Panc1 (cell line): ENCODE data around the gene SLX9. TPM values are rescaled to one million over a fixed set of nuclear protein-coding genes. Genes with fewer than 3 reads are reported as not detected.

Experiments used
- ATAC-seq: fragments of 200-7000 bp; cut with Tn5 transposase; 2 replicates; pipeline ENCODE4 v1.9.1; 2020; ENCODE audit warnings: mild to moderate bottlenecking, moderate library complexity
- BruUV-seq: library from RNA; stranded (reverse); fragments of 400-500 nt; replicated peaks from 2 replicates; lab custom pipeline; 2021; lab: Mats Ljungman, UMichigan
- CTCF ChIA-PET: fragments of 300-600 bp; sonication (Branson Sonifier 250); formaldehyde crosslinking; loops from one replicate; lab custom pipeline; 2022; ENCODE audit warnings: antibody characterized with exemption; lab: Charles Lee
- POLR2A ChIA-PET: fragments of 300-600 bp; sonication (Branson Sonifier 250); formaldehyde crosslinking; loops from one replicate; lab custom pipeline; 2022; ENCODE audit warnings: antibody characterized with exemption; lab: Charles Lee
- DNase-seq: peaks from one replicate; pipeline ENCODE4 v3.0.0-alpha.2; 2010; ENCODE audit warnings: low read depth, low spot score
- H3K27ac ChIP-seq: 2 replicates; pipeline ENCODE4 v1.5.1; 2011; ENCODE audit warnings: mild to moderate bottlenecking, low read length, inconsistent platforms
- H3K27me3 ChIP-seq: fragments of 200-500 bp; sonication (Bioruptor generic); 2 replicates; pipeline ENCODE4 v1.6.0; 2014; ENCODE audit warnings: low read length, inconsistent platforms; ENCODE audit not compliant: control insufficient read depth, insufficient read depth
- H3K36me3 ChIP-seq: fragments of 200-500 bp; sonication (Bioruptor generic); 2 replicates; pipeline ENCODE4 v1.5.1; 2014; ENCODE audit warnings: inconsistent platforms, mild to moderate bottlenecking, low read length, moderate library complexity; ENCODE audit not compliant: control insufficient read depth, insufficient read depth
- H3K4me1 ChIP-seq: 2 replicates; pipeline ENCODE4 v1.5.1; 2011; ENCODE audit warnings: inconsistent platforms, mild to moderate bottlenecking, low read length, moderate library complexity; ENCODE audit not compliant: control insufficient read depth, insufficient read depth
- H3K4me3 ChIP-seq, 2 experiments: 2 replicates each; pipeline ENCODE4 v1.5.1; 2011 to 2012; ENCODE audit warnings: low read depth in 2 of 2, low read length in 2 of 2, mild to moderate bottlenecking in 2 of 2, inconsistent platforms in 1 of 2, moderate library complexity in 1 of 2
- H3K9me3 ChIP-seq: fragments of 200-500 bp; sonication (Bioruptor generic); 2 replicates; pipeline ENCODE4 v1.5.1; 2014; ENCODE audit warnings: low read depth, mild to moderate bottlenecking, inconsistent platforms, low read length, moderate library complexity; ENCODE audit not compliant: control insufficient read depth, insufficient read depth
- CTCF ChIP-seq: fragments of 450-650 bp; IDR thresholded peaks from 2 replicates; pipeline ENCODE4 v1.5.1; 2017; ENCODE audit warnings: mild to moderate bottlenecking
- POLR2AphosphoS5 ChIP-seq: IDR thresholded peaks from 2 replicates; pipeline ENCODE4 v1.6.1; 2012; ENCODE audit warnings: mild to moderate bottlenecking, low read depth, low read length, moderate library complexity
- REST ChIP-seq, 2 experiments: IDR thresholded peaks; 2 replicates each; pipeline ENCODE4 v1.6.1; 2011 to 2012; ENCODE audit warnings: low read depth in 2 of 2, control low read depth in 1 of 2, low read length in 1 of 2, mild to moderate bottlenecking in 1 of 2, moderate library complexity in 1 of 2; ENCODE audit not compliant: insufficient read depth in 1 of 2
- SIN3A ChIP-seq: IDR thresholded peaks from 2 replicates; pipeline ENCODE4 v1.6.1; 2012; ENCODE audit warnings: low read depth, mild to moderate bottlenecking, low read length, moderate library complexity, borderline replicate concordance; ENCODE audit not compliant: insufficient read depth
- TCF7L2 ChIP-seq: IDR thresholded peaks from 2 replicates; pipeline ENCODE4 v1.6.1; 2011; ENCODE audit warnings: mild to moderate bottlenecking, low read depth, low read length, inconsistent platforms
- in situ Hi-C: cut with HindIII; loops from 2 replicates; pipeline ENCODE4 v1.10.0; 2016; ENCODE audit warnings: low sequenced_read_pairs, low pct_unique_long_range_greater_than_20kb
- intact Hi-C: fragments of 100-400 bp; cut with micrococcal nuclease; formaldehyde crosslinking; loops from one replicate; pipeline ENCODE4 v1.10.0; 2022; ENCODE audit not compliant: unreplicated experiment
- total RNA-seq: library from RNA; stranded (reverse); gene quantifications from one replicate; pipeline ENCODE4 v1.2.1, GENCODE V29; 2021; ENCODE audit not compliant: unreplicated experiment

The SLX9 gene
- total RNA-seq, 1 experiment from 2014 or later, result 50.9 TPM

- TF ChIP-seq TCF7L2 (0 out of 2 replicates have a peak, but pooled peaks have one; percentile 30), SIN3A (no peak)
- H3K36me3 ChIP-seq, result no peaks in the 10 kb centered on the region
- no peaks in the 10 kb centered on the region for H3K4me1 ChIP-seq
- no peak overlapping the region for H3K4me3 ChIP-seq
- CTCF ChIA-PET, result no interaction called here
- intact Hi-C loops (no loop called here), in situ Hi-C loops (no loop called here)
- no peak overlapping the region for H3K27ac ChIP-seq
- ATAC-seq (peak; percentile 42), DNase-seq (no peak)
- no peaks in the 10 kb centered on the region for H3K27me3 ChIP-seq
- no TSS peak for BruUV-seq
- POLR2A ChIA-PET, result no interaction called here
- no peaks in the 10 kb centered on the region for H3K9me3 ChIP-seq
These were observed 42.9 kb downstream of the SLX9 start for GRCh38 chr21:44982558-44983250.

GRCh38 chr21:44983421-44984206 lies 43.8 kb downstream of the SLX9 start:
- no peaks in the 10 kb centered on the region for H3K4me1 ChIP-seq
- no peak for DNase-seq
- TF ChIP-seq POLR2AphosphoS5, result no peak
- no peak for TF ChIP-seq CTCF
- no peak for TF ChIP-seq REST (IDR thresholded peaks at IDR 0.05; ENCODE audit: insufficient read depth in 1 of 2, low read depth in 2 of 2, low read length in 1 of 2)
- no peak for TF ChIP-seq TCF7L2
- no peak for TF ChIP-seq SIN3A
- no peak for ATAC-seq
- ChIA-PET CTCF (no interaction called here), POLR2A (no interaction called here)
- H3K9me3 ChIP-seq, result no peaks in the 10 kb centered on the region
- H3K36me3 ChIP-seq, result no peaks in the 10 kb centered on the region
- no peaks in the 10 kb centered on the region for H3K27me3 ChIP-seq
- H3K4me3 ChIP-seq, result no peak overlapping the region
- BruUV-seq, result no TSS peak
- in situ Hi-C loops (no loop called here), intact Hi-C loops (no loop called here)
- H3K27ac ChIP-seq, result no peak overlapping the region

GRCh38 chr21:44984428-44984791 lies 44.6 kb downstream of the SLX9 start:
- BruUV-seq, result no TSS peak
- ATAC-seq (no peak), DNase-seq (no peak)
- Histone ChIP-seq H3K4me1 (no peaks in the 10 kb centered on the region), H3K36me3 (no peaks in the 10 kb centered on the region), H3K4me3 (no peak overlapping the region), H3K27me3 (no peaks in the 10 kb centered on the region), H3K27ac (no peak overlapping the region), H3K9me3 (no peaks in the 10 kb centered on the region)
- ChIA-PET CTCF (no interaction called here), POLR2A (no interaction called here)
- in situ Hi-C loops, result no loop called here
- TF ChIP-seq REST (IDR thresholded peaks at IDR 0.05; ENCODE audit: insufficient read depth in 1 of 2, low read depth in 2 of 2, low read length in 1 of 2) (no peak), TCF7L2 (no peak), POLR2AphosphoS5 (no peak), CTCF (no peak), SIN3A (no peak)
- intact Hi-C loops, result no loop called here
